AG09309 (cell line): ENCODE results near the gene GTF2IRD1.
"Not testable (repeated sequence)": the region's sequence is repeated elsewhere in the genome, so short reads cannot be mapped to it uniquely, and the experiment has no call there.

ENCODE experiments used
- DNase-seq: peaks from one replicate; pipeline ENCODE4 v3.0.0-alpha.2; 2010; ENCODE audit warnings: low read depth
- H3K4me3 ChIP-seq: 2 replicates; pipeline ENCODE4 v1.5.1; 2011; ENCODE audit warnings: mild to moderate bottlenecking, low read depth, low read length, moderate library complexity; ENCODE audit not compliant: control insufficient read depth
- TF ChIP-seq, protein P1 (sequence below): IDR thresholded peaks from 2 replicates; pipeline ENCODE4 v1.5.1; 2011; ENCODE audit warnings: mild to moderate bottlenecking, low read depth, low read length, inconsistent platforms; ENCODE audit not compliant: insufficient read depth, control insufficient read depth; ENCODE audit errors: missing control alignments

The GTF2IRD1 gene

DNA sequence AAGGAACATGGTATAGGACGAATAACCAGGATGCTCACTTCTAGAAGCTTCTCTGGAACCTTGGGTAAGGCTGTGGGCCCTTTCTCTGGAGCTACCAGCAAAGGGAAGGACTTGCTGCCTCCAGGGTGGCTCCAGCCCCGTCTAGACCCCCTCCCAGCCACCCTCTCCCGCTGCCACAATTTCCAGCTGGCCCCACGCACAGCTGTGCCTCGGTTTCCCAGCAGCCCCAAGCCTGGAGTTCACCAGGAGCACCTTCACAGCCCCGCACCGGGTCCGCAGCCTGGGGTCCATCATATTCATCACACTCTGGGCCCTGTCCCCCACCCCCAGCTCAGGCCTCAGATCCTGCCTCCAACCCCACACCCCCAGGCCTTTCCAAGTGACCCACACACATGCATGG is 35.6 kb upstream of the GTF2IRD1 start:
- TF ChIP-seq, protein P1, sequence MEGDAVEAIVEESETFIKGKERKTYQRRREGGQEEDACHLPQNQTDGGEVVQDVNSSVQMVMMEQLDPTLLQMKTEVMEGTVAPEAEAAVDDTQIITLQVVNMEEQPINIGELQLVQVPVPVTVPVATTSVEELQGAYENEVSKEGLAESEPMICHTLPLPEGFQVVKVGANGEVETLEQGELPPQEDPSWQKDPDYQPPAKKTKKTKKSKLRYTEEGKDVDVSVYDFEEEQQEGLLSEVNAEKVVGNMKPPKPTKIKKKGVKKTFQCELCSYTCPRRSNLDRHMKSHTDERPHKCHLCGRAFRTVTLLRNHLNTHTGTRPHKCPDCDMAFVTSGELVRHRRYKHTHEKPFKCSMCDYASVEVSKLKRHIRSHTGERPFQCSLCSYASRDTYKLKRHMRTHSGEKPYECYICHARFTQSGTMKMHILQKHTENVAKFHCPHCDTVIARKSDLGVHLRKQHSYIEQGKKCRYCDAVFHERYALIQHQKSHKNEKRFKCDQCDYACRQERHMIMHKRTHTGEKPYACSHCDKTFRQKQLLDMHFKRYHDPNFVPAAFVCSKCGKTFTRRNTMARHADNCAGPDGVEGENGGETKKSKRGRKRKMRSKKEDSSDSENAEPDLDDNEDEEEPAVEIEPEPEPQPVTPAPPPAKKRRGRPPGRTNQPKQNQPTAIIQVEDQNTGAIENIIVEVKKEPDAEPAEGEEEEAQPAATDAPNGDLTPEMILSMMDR: no peak
- no peak for DNase-seq
- no peak overlapping the region for H3K4me3 ChIP-seq

DNA sequence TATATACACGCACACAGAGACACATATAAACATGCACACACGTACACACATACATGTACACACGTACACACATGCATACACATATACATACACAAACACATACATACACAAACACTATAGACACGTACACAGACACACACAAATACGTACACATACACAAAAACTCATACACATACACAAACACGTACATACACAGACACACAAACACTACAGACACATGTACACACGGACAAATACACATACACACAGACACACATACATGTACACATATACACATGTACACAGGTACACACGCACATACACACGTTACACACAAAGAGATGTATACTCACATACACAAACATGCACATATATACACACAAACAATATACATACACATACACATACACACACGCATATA is 35.2 kb upstream of the GTF2IRD1 start:
- DNase-seq: no peak
- TF ChIP-seq, protein P1: no peak
- no peak overlapping the region for H3K4me3 ChIP-seq

DNA sequence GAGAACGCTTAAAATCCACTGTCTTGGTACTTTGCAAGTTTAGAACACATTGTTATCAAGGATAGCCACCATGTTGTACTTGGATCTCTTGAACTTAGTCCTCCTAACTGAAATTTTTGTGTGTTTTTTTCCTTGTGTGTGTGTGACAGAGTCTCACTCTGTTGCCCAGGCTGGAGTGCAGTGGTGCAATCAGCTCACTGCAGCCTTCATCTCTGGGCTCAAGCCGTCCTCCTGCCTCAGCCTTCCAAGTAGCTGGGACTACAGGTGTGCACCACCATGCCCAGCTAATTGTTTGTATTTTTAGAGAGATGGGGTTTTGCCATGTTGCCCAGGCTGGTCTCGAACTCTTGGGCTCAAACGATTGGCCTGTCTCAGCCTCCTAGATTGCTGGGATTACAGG is 34.5 kb upstream of the GTF2IRD1 start:
- not testable (repeated sequence) for DNase-seq, H3K4me3 ChIP-seq

DNA sequence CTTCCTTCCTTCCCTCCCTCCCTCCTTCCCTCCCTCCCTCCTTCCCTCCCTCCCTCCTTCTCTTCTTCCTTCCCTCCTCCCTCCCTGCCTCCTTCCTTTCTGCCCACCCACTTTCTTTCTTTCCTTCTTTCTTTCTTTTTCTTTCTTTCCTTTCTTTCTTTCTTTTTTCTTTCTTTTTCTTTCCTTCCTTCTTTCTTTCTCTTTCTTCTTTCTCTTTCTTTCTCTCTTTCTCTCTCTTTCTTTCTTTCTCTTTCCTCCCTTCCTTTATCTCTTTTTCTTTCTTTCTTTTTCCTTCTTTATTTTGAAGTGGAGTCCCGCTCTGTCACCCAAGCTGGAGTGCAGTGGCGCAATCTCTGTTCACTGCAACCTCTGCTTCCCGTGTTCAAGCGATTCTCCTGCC is 33.7 kb upstream of the GTF2IRD1 start:
- no peak overlapping the region for H3K4me3 ChIP-seq
- TF ChIP-seq, protein P1: no peak

DNA sequence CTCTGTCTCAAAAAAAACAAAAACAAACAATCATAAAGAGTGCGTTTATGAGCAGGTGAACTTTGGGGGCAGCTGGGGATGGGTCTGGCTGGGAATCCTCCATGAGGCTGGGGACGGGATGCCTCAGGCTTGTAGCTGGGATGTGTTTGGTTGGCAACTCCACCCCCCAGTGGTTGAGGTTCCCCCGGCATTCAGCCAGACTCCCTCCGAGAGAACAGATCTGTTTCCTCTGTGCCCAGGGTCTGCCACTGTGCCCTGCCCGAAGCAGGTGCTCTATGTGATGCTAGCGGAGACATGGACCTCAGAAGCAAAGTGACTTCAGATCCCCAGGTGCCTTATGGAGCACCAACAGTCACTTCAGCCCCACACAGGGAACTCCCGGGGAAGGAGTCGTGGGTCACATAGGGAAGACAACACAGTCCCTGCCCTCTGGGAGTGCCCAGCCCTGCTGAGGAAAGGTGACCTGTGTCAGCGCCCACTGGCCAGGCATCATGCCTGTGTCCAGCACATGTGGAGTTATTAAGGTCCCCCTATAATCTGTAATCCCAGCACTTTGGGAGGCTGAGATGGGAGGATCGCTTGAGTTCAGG is 29.3 kb upstream of the GTF2IRD1 start:
- no peak overlapping the region for H3K4me3 ChIP-seq
- TF ChIP-seq, protein P1: no peak
- DNase-seq: no peak

More for the DNA sequence above, 33.7 kb upstream of the GTF2IRD1 start:
- no peak for DNase-seq

DNA sequence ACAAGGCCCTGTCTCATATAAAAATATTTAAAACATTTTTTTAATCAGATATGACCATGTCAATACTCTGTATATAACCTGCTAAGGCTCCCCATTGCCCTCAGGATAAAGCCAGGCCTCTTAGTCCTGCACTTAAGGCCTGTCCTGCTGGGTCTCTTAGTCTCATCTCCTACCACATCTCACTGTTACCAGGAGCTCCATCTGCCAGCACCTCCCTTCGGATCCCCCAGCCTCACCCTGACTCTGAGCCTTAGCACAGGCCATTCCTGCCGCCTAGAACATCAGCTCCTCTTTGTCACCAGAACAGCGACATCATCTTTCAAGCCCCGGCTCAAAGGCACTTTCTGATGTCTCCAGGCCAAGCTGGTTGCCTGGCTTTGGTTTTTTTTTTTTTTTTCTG is 25.7 kb upstream of the GTF2IRD1 start:
- DNase-seq: no peak
- no peak overlapping the region for H3K4me3 ChIP-seq
- TF ChIP-seq, protein P1: no peak

DNA sequence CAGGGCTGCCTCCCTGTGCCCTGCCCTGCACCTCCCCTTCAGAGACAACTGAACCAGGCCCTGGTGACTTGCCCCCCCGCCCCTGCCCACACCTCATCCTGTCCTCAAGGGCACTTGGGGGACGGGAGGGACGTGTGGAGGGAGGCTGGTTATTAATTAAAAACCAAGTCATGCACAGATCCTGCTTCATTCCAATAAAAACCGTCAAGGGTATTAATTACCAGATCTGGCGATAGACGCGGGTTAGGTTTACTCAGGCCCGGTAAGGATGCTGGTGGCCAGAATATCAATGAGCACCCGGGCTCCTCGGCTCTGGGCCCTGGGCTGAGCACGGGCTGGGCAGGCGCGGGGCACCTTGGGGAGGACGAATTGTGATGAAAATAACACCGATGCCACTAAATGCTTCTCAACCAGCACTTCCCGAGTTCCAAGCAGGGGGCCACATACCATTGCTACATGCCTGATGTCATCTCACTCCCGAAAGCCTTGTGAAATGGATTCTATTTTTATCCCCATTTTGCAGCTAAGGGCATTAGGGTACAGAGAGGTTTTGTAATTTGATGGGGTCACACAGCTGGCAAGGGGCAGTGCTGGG is 24.5 kb upstream of the GTF2IRD1 start:
- peak; percentile 51 for DNase-seq
- TF ChIP-seq, protein P1: no peak
- H3K4me3 ChIP-seq: no peak overlapping the region

DNA sequence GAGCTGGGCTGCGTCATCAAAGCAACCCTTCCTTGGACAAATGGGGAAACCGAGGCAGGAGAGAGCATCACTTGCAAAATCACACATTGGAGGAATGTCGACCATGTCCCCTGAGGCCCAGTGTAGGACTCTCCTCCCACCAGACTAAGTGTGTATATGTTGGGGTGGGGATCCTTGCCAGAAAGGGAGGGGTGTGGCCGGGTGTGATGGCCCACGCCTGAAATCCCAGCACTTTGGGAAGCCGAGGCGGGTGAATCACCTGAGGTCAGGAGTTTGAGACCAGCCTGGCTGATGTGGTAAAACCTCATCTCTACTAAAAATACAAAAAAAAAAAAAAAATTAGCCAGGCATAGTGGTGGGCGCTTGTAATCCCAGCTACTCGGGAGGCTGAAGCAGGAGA is 23.3 kb upstream of the GTF2IRD1 start:
- DNase-seq, H3K4me3 ChIP-seq: not testable (repeated sequence)
